ENCODE data around the gene MGST1. TPM values are rescaled to one million over a fixed set of nuclear protein-coding genes. Genes with fewer than 3 reads are reported as not detected.

MGST1 gene
- total and polyA plus RNA-seq, 2 experiments from 2014 or later, result 256 to 434 TPM

DNA sequence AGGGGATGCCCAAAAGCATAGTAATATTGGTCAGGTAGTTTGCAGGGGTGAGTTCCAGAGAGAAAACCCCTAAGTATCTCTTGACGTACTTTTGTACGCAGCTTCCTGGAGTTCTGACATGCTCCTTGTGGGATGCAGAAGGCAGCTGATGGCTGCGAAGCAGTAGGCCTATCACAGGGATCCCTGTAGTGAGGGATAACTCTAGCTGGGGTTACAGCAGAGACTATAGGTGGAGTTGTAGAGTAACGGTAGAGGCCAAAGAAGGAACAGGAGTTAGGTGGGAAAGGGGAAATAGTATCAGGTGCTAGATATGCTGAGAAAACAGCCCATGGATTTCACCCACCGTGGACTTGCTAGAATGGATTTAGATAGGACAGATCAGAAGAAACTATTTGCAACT, 37.3 kb downstream of the MGST1 start:
- Histone ChIP-seq H2AFZ (no peak overlapping the region), H4K20me1 (ENCODE audit: insufficient read depth, poor library complexity, severe bottlenecking) (no peaks in the 10 kb centered on the region), H3K4me3 (no peak overlapping the region), H3K4me1 (ENCODE audit: insufficient read depth) (no peaks in the 10 kb centered on the region), H3K9me3 (ENCODE audit: low read depth) (no peaks in the 10 kb centered on the region), H3K27ac (no peak overlapping the region), H3K79me2 (no peaks in the 10 kb centered on the region), H3K36me3 (replicated peaks; ENCODE audit: insufficient read depth, low read depth) (no peaks in the 10 kb centered on the region), H3K27me3 (no peaks in the 10 kb centered on the region), H3K9me2 (replicated peaks; ENCODE audit: insufficient read depth) (no peaks in the 10 kb centered on the region), H3K4me2 (no peak overlapping the region)
- TF ChIP-seq, protein P1, sequence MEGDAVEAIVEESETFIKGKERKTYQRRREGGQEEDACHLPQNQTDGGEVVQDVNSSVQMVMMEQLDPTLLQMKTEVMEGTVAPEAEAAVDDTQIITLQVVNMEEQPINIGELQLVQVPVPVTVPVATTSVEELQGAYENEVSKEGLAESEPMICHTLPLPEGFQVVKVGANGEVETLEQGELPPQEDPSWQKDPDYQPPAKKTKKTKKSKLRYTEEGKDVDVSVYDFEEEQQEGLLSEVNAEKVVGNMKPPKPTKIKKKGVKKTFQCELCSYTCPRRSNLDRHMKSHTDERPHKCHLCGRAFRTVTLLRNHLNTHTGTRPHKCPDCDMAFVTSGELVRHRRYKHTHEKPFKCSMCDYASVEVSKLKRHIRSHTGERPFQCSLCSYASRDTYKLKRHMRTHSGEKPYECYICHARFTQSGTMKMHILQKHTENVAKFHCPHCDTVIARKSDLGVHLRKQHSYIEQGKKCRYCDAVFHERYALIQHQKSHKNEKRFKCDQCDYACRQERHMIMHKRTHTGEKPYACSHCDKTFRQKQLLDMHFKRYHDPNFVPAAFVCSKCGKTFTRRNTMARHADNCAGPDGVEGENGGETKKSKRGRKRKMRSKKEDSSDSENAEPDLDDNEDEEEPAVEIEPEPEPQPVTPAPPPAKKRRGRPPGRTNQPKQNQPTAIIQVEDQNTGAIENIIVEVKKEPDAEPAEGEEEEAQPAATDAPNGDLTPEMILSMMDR (IDR thresholded peaks at IDR 0.05; ENCODE audit: poor library complexity), result no peak
- TF ChIP-seq EZH2 (IDR thresholded peaks at IDR 0.05; ENCODE audit: borderline replicate concordance) (no peak), EZH2phosphoT487 (IDR thresholded peaks at IDR 0.05; ENCODE audit: low read depth, severe bottlenecking, unreplicated experiment) (no peak)
- DNase-seq (ENCODE audit: low spot score), result no peak
- 86% methylated on average over 5 of the region's 5 CpGs for WGBS (ENCODE audit: low lambda C conversion rate, missing lambda C conversion rate)

DNA sequence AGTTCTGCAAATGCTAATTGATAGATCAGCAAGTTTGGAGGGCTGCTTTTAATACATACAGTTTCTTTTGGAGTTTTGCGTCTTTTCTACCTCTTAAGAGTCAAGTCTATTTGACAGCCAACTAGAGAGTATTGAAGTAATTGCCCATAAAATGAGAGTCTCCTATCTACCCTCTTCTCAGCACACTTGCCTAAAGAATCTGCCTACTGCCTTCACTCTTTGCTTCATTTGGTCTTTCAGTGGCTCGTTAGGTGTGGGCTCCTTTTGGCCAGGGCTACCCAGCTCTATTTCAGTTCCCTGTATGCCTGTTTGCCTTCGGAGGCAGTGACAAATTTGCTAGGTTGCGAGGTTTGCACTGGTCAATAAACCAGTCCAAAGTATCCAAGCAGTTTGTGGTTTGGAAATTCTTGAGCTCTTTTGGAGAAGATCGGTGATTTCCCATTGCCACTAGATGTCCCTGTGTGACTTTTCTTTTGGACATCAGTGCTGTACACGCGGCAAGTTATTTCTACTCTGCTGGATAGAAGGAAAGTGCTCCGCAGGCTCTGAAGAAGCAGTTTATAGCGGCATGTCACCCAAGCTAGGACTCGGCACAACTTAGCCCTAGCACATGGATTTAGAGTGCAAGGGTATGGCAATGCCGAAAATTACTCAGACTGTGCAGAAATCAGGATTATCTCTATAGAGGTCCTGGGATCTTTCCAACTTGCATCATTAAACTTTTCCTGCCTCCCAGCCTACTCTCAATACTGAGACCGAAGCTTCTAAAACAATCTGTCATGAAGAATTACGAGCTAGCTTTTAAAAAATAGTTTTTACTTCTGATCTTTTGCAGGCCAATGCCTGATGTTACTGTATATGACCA, 38.6 kb downstream of the MGST1 start:
- Histone ChIP-seq H3K4me2 (peak overlapping the region; percentile 68), H3K9me3 (ENCODE audit: low read depth) (no peaks in the 10 kb centered on the region), H4K20me1 (ENCODE audit: insufficient read depth, poor library complexity, severe bottlenecking) (no peaks in the 10 kb centered on the region), H3K27me3 (no peaks in the 10 kb centered on the region), H3K27ac (no peak overlapping the region), H3K9me2 (replicated peaks; ENCODE audit: insufficient read depth) (no peaks in the 10 kb centered on the region), H3K4me1 (ENCODE audit: insufficient read depth) (no peaks in the 10 kb centered on the region), H3K4me3 (no peak overlapping the region), H3K36me3 (replicated peaks; ENCODE audit: insufficient read depth, low read depth) (no peaks in the 10 kb centered on the region), H3K79me2 (no peaks in the 10 kb centered on the region), H2AFZ (peak overlapping the region; percentile 64)
- TF ChIP-seq, protein P1 (IDR thresholded peaks at IDR 0.05; ENCODE audit: poor library complexity), result peak; percentile 77
- TF ChIP-seq EZH2phosphoT487 (IDR thresholded peaks at IDR 0.05; ENCODE audit: low read depth, severe bottlenecking, unreplicated experiment), result no peak
- 44% methylated on average over 13 of the region's 13 CpGs for WGBS (ENCODE audit: low lambda C conversion rate, missing lambda C conversion rate)
- peak; percentile 68 for DNase-seq (ENCODE audit: low spot score)

DNA sequence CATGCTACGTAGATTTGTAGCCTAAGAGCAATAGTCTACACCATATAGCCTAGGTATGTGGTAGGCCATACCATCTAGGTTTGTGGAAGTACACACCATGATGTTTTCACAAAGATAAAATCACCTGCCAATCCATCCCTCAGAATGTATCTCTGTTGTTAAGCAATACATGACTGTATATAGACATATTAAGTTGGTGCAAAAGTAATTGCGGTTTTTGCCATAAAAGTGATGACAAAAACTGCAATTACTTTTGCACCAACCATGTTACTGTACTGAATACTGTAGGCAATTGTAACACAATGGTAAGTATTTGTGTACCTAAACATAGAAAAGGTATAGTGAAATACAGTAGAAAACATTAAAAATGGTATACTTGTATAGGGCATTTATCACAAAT, 40.5 kb downstream of the MGST1 start:
- Histone ChIP-seq H3K27ac (no peak overlapping the region), H3K79me2 (no peaks in the 10 kb centered on the region), H3K4me3 (no peak overlapping the region), H3K9me2 (replicated peaks; ENCODE audit: insufficient read depth) (no peaks in the 10 kb centered on the region), H3K9me3 (ENCODE audit: low read depth) (no peaks in the 10 kb centered on the region), H3K4me2 (no peak overlapping the region), H3K27me3 (no peaks in the 10 kb centered on the region), H3K36me3 (replicated peaks; ENCODE audit: insufficient read depth, low read depth) (no peaks in the 10 kb centered on the region), H3K4me1 (ENCODE audit: insufficient read depth) (no peaks in the 10 kb centered on the region), H2AFZ (no peak overlapping the region), H4K20me1 (ENCODE audit: insufficient read depth, poor library complexity, severe bottlenecking) (no peaks in the 10 kb centered on the region)
- TF ChIP-seq EZH2phosphoT487 (IDR thresholded peaks at IDR 0.05; ENCODE audit: low read depth, severe bottlenecking, unreplicated experiment) (no peak), EZH2 (IDR thresholded peaks at IDR 0.05; ENCODE audit: borderline replicate concordance) (no peak)
- TF ChIP-seq, protein P1 (IDR thresholded peaks at IDR 0.05; ENCODE audit: poor library complexity), result no peak
- 80% methylated on average over 2 of the region's 2 CpGs for WGBS (ENCODE audit: low lambda C conversion rate, missing lambda C conversion rate)
- no peak for DNase-seq (ENCODE audit: low spot score)
